GM19239 (cell line): Measurements from ENCODE around the gene TVP23B.
A peak's percentile ranks its signal among the peaks of the same experiment; 100 is the strongest.
"Not testable (repeated sequence)": the region's sequence is repeated elsewhere in the genome, so short reads cannot be mapped to it uniquely, and the experiment has no call there.

Experiments used
- DNase-seq: peaks from one replicate; pipeline ENCODE4 v3.0.0; 2011; ENCODE audit warnings: low spot score; ENCODE audit not compliant: insufficient read length
- FAIRE-seq: peaks from 2 replicates; lab custom pipeline; 2011; peaks lifted over from hg19 to GRCh38; lab: Jason Lieb, UNC

The TVP23B gene

GRCh38 chr17:18780991-18781718 lies at the start of gene TVP23B:
TVP23B (plus strand) TSS chr17:18781183; CDS start chr17:18781294, 111 bp downstream.
- DNase-seq = peak; percentile 65
- FAIRE-seq = peak; percentile 89

- FAIRE-seq, DNase-seq: not testable (repeated sequence)
Observed at GRCh38 chr17:18732438-18732837, 48.5 kb upstream of the TVP23B start.

DNA sequence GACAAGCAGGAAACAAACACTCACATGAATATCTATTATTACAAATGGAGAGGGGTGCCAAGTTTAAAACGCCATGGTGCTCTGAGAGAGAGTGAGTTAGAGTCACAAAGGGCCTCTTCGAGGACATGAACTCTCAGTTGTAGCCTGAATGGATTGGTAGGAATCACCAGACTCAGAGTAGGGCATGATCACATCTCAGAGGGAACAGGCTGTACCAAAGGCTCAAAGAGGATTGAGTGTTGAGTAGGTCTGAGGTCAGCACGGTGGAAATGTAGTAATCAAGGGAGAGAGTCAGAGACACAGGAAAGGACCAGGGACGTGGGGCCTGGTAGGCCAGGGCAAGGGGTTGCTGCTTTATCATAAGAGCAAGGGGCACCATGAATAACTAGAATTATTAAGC lies 47.6 kb upstream of the TVP23B start:
- FAIRE-seq, DNase-seq: not testable (repeated sequence)

DNA sequence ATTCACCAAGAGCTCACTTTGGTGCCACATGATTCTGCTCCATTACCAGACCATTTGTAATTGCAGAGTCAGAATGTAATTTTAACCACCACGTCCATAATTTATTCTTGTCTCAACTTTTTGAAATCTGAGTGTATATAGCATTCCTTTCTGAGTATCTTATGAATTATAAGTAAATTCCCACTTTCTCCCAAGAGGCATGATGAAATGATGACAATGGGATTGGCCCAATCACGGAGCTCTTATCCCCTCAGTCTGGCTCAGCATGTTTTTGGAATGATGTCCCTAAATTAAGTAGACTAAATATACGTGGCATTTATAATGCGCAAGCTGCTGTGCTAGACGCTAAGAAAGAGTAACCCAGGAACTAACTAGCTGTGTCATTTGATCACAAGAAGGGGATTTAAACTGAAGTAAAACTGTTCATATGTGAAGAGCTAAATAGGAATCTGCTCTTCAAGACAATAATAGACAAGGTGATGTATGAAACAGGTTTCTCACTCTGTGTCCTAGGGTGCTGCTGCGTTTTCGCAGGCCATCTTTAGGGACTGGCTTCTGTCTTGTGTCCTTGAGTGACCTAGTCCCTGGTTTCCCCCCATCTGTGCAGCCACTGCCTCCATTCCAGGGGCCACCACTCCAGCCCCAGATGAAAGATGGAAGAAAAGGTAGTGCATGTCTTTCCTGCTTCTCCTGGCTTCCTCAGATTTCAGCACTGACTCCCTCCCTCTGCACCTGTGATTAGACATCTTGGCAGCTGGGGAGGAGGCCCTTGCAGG lies 41.2 kb upstream of the TVP23B start:
- not testable (repeated sequence) for FAIRE-seq, DNase-seq

- not testable (repeated sequence) for FAIRE-seq, DNase-seq
Observed at GRCh38 chr17:18741228-18741627, 39.8 kb upstream of the TVP23B start.

GRCh38 chr17:18743699-18744421 lies 37.1 kb upstream of the TVP23B start, which contains the start of gene FBXW10:
FBXW10 (plus strand) TSS chr17:18744054; CDS start chr17:18744245, 191 bp downstream.
- FAIRE-seq, DNase-seq: not testable (repeated sequence)

GRCh38 chr17:18744726-18745125 lies 36.3 kb upstream of the TVP23B start:
- not testable (repeated sequence) for DNase-seq, FAIRE-seq

DNA sequence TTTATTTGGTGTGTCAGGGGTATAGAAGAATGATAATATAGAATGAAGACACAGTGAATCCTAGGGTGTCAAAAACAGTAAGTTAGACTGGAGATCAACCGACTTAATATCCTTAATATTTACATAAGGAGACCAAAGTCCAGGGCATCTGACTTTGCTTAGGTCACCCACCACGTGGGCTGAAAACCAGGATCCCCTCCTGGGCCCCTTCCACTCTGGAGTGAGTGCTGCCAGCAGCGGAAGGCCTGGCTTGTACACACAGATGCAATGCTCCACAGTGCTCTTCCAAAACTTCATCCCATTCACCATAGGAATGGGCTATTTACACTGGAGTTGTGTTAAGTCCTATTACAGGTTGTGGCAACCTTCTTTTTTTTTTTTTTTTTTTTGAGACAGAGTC lies 34.4 kb upstream of the TVP23B start:
- DNase-seq, FAIRE-seq: not testable (repeated sequence)

GRCh38 chr17:18747501-18747900 lies 33.5 kb upstream of the TVP23B start:
- DNase-seq, FAIRE-seq: not testable (repeated sequence)

GRCh38 chr17:18750242-18750641 lies 30.7 kb upstream of the TVP23B start:
- not testable (repeated sequence) for DNase-seq, FAIRE-seq

DNA sequence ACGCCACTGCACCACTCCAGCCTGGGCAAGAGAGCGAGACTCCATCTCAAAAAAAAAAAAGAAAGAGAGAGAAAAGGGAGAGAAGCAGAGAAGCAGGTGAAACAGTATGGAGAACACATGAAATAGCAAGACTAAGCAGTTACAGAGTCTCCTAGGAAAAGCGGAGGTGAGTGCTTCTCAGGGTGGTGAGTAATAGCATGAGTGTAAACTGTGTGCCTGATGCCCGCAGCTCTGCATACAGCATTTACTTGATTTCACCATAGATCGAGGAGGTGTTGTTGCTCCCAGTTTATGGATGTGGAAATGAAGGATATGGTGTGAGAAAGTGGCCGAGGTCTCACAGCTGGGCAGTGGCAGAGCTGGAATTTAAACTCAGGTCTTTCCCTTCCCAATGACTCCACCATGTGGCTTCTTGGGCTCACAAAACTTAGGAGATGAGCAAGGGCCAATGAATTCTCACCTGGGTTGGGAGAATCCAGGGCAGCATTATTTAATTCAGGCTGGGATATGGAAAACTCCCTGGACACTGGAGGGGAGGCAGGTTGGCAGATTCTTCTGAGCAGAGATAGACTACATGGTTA lies 27.1 kb upstream of the TVP23B start:
- FAIRE-seq, DNase-seq: not testable (repeated sequence)

DNA sequence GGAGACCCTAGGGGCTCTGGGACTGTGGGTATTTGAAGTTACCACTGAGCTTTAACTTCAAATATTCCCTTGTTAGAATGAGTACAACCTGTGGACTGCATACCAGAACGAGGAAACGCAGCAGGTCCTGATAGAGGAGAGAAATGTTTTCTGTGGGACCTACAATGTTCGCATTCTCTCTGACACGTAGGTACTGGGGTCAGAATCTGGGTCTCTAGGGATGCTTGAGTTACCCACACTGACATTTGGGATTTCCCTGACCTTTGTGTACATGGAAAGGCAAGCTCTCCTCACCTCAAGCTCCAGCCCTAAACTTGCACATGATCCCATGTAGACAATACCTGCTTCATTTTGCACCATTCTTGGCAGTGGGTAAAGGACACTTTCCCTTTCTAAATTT lies 25.0 kb upstream of the TVP23B start:
- DNase-seq, FAIRE-seq: not testable (repeated sequence)

DNA sequence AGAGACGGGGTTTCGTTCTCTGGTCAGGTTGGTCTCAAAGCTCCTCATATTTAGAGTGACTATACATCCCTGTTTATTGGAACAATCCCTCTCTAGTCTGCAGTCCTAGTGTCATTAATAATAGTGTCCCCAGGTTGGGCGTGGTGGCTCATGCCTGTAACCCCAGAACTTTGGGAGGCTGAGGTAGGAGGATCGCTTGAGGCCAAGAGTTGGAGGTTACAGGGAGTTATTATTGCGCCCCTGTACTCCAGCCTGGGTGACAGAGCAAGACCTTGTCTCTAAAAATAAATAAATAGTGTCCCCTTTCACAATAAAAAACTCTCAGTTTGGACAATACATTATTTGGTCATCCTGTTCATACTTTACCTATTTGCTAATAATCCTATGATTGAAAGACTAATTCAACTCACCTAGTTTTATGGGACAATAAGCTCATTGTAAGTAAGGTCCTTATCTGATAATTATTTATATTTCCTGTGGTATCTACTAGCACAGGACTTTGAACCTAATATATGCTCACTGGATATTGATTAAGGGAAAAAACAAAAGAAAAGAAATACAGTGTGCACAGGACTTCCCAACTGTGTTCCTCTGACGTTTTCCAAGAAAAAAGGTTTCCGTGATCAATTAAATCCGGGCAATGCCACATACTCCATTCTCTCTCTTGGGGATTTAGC lies 23.5 kb upstream of the TVP23B start:
- not testable (repeated sequence) for FAIRE-seq

GRCh38 chr17:18758344-18758743 lies 22.6 kb upstream of the TVP23B start:
- DNase-seq, FAIRE-seq: not testable (repeated sequence)

More for the DNA sequence above, 23.5 kb upstream of the TVP23B start:
- DNase-seq = not testable (repeated sequence)

- not testable (repeated sequence) for DNase-seq, FAIRE-seq
Observed at GRCh38 chr17:18760221-18760620, 20.8 kb upstream of the TVP23B start.

GRCh38 chr17:18770572-18770971 lies 10.4 kb upstream of the TVP23B start:
- DNase-seq, FAIRE-seq: not testable (repeated sequence)

DNA sequence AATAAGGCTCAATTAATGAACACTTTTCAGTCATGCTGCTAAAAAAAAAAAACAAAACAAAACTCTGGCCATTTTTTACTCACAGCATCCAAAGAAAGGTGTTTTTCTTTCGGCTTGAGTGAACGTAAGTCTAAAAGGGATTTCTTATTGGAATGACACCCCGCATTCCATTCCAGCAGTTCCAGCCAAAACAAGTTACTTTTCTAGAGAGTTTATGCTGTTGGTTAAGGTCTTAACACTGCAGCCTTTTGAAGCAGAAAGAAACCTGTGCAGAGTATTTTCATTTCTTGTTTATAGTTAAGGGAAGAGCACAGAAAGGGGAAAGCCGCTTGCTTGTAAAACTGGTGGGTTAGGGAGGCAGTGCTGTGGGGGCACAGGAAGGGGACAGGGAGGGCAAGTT lies 9.9 kb upstream of the TVP23B start:
- DNase-seq, FAIRE-seq: not testable (repeated sequence)

DNA sequence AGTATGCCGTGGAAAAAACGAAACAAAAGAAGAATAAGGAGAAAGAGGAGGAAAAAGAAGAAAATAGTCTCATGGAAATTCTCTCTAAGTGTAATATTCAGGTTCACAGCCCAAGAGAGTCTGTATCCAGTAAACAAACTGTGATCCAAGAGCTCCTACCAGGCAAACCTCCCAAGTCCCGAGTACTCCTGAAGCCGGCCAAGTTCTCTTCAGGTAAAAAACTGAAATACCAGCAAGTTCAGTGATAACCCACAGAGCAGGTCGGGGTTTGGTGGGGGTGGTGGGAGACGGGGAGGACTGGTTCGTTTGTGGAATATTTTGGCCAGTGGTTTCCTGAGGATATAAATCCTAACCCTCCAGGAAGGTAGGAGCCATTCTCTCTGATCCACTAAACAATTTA lies 8.5 kb upstream of the TVP23B start:
- no peak for FAIRE-seq
- no peak for DNase-seq

GRCh38 chr17:18781805-18782204 lies 822 bp downstream of the TVP23B start:
- not testable (repeated sequence) for FAIRE-seq, DNase-seq
